ENCODE measurements around the gene ARRB1.
"Not testable (repeated sequence)": the region's sequence is repeated elsewhere in the genome, so short reads cannot be mapped to it uniquely, and the experiment has no call there.

Gene ARRB1

DNA sequence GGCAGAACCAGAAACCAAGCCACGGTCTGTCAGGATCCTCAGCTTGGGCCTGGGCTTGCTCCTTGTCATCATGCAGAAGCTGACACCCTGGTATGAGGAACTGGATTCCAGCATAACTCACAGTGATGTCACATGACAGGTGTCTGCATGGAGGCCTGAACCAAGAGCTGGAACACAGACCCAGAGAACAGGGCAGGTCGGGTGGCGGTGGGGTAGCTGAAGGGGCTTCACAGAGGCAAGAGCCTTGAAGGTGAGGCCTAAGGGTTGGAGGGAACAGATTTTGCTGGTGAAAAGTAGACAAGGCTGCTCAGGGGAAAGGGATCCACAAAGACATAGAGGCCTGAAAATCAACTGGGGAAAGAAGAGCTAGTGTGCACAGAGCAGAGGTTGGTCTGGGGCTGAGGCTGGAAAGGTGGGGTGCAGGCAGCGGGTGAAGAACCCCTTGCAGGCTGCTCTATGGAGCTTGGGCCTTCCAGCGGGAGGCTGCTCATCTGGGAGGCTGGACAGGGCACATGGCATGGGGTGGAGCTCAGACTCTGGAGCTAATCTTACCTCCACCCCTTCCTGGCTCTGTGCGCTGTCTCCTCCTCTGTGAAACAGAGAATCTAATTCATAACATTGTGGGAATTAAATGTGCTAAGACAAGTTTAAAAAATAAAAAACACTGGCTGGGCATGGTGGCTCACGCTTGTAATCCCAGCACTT lies 29.4 kb upstream of the ARRB1 start:
- Mint-ChIP-seq H3K27ac (peak overlapping the region; percentile 19), H3K36me3 (ENCODE audit: low read depth) (no peaks in the 10 kb centered on the region), H3K4me1 (ENCODE audit: low read depth) (peaks cover 18% of the 10 kb centered on the region), H3K9me3 (no peaks in the 10 kb centered on the region), H3K27me3 (ENCODE audit: low read depth) (no peaks in the 10 kb centered on the region), H3K4me3 (no peak overlapping the region)
- no peak for DNase-seq (ENCODE audit: low spot score)

DNA sequence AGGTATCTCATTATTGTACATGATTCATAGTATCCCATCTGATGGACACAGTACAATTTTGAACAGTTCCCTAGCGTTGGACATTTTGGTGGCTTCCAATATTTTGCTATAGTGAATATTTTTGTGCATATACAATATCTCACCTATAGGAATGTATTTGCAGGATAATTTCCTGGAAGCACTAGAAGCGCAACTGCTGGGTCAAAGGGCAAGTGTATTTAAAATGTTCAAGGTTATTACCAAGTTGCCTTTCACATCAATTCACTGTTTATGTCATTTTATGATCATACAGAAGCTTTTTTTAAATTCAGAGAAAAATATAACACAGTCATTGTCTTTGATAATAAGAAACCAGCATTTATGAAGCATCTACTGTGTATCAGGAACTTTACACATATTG lies 28.8 kb upstream of the ARRB1 start:
- Mint-ChIP-seq H3K36me3 (ENCODE audit: low read depth) (no peaks in the 10 kb centered on the region), H3K4me1 (ENCODE audit: low read depth) (peaks cover 19% of the 10 kb centered on the region), H3K27ac (no peak overlapping the region), H3K27me3 (ENCODE audit: low read depth) (no peaks in the 10 kb centered on the region), H3K9me3 (no peaks in the 10 kb centered on the region), H3K4me3 (no peak overlapping the region)
- DNase-seq (ENCODE audit: low spot score): no peak

GRCh38 chr11:75378776-75379175 lies 27.3 kb upstream of the ARRB1 start:
- not testable (repeated sequence) for H3K4me1 Mint-ChIP-seq (ENCODE audit: low read depth); H3K9me3 Mint-ChIP-seq; H3K4me3 Mint-ChIP-seq; H3K36me3 Mint-ChIP-seq (ENCODE audit: low read depth); H3K27ac Mint-ChIP-seq; DNase-seq (ENCODE audit: low spot score); H3K27me3 Mint-ChIP-seq (ENCODE audit: low read depth)

DNA sequence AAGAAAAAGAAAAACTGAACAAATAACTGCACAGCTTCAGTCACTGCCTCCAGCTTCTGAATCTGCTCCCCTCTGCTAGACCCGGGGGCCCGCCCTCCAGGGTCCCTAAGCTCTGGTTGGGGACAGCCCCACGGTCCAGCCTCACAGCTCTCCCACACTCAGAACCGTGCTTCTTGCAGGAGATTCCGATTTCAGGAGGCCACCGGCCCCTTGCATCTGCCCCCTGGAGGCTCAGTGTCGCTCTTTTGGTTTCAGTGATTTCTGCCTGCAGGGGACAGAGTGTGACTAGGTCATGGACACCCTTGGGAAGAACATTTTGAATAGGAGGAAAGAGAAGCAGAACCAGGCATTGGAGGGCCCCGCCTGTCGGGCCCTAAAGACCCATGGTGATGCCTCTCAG lies 24.7 kb upstream of the ARRB1 start:
- no peak overlapping the region for H3K27ac Mint-ChIP-seq
- H3K36me3 Mint-ChIP-seq (ENCODE audit: low read depth): no peaks in the 10 kb centered on the region
- H3K27me3 Mint-ChIP-seq (ENCODE audit: low read depth): no peaks in the 10 kb centered on the region

GRCh38 chr11:75375626-75376025 lies 24.2 kb upstream of the ARRB1 start:
- H3K36me3 Mint-ChIP-seq (ENCODE audit: low read depth): no peaks in the 10 kb centered on the region
- no peak overlapping the region for H3K27ac Mint-ChIP-seq
- H3K27me3 Mint-ChIP-seq (ENCODE audit: low read depth): no peaks in the 10 kb centered on the region
- no peaks in the 10 kb centered on the region for H3K9me3 Mint-ChIP-seq
- no peak overlapping the region for H3K4me3 Mint-ChIP-seq
- H3K4me1 Mint-ChIP-seq (ENCODE audit: low read depth): peaks cover 11% of the 10 kb centered on the region
- DNase-seq (ENCODE audit: low spot score): no peak

More for the DNA sequence above, 24.7 kb upstream of the ARRB1 start:
- H3K4me1 Mint-ChIP-seq (ENCODE audit: low read depth): peaks cover 11% of the 10 kb centered on the region
- no peak for DNase-seq (ENCODE audit: low spot score)
- H3K9me3 Mint-ChIP-seq: no peaks in the 10 kb centered on the region
- H3K4me3 Mint-ChIP-seq: no peak overlapping the region

GRCh38 chr11:75374646-75375045 lies 23.2 kb upstream of the ARRB1 start:
- Mint-ChIP-seq H3K27ac (no peak overlapping the region), H3K4me3 (no peak overlapping the region), H3K27me3 (ENCODE audit: low read depth) (no peaks in the 10 kb centered on the region), H3K9me3 (peaks cover 4% of the 10 kb centered on the region), H3K36me3 (ENCODE audit: low read depth) (peaks cover 4% of the 10 kb centered on the region), H3K4me1 (ENCODE audit: low read depth) (peaks cover 16% of the 10 kb centered on the region)
- no peak for DNase-seq (ENCODE audit: low spot score)

- H3K9me3 Mint-ChIP-seq: peaks cover 4% of the 10 kb centered on the region
- H3K27ac Mint-ChIP-seq: no peak overlapping the region
- no peak overlapping the region for H3K4me3 Mint-ChIP-seq
- H3K36me3 Mint-ChIP-seq (ENCODE audit: low read depth): peaks cover 4% of the 10 kb centered on the region
- no peaks in the 10 kb centered on the region for H3K27me3 Mint-ChIP-seq (ENCODE audit: low read depth)
- no peak for DNase-seq (ENCODE audit: low spot score)
- peaks cover 21% of the 10 kb centered on the region for H3K4me1 Mint-ChIP-seq (ENCODE audit: low read depth)
Measured at GRCh38 chr11:75373201-75373600, 21.7 kb upstream of the ARRB1 start.

GRCh38 chr11:75371949-75372876 lies 20.8 kb upstream of the ARRB1 start:
- no peak for DNase-seq (ENCODE audit: low spot score)
- H3K27me3 Mint-ChIP-seq (ENCODE audit: low read depth): no peaks in the 10 kb centered on the region
- peaks cover 4% of the 10 kb centered on the region for H3K9me3 Mint-ChIP-seq
- peak overlapping the region; percentile 5 for H3K27ac Mint-ChIP-seq
- H3K36me3 Mint-ChIP-seq (ENCODE audit: low read depth): peaks cover 4% of the 10 kb centered on the region
- peak overlapping the region; percentile 24 for H3K4me3 Mint-ChIP-seq
- H3K4me1 Mint-ChIP-seq (ENCODE audit: low read depth): peaks cover 21% of the 10 kb centered on the region

- Mint-ChIP-seq H3K36me3 (ENCODE audit: low read depth) (peaks cover 4% of the 10 kb centered on the region), H3K4me1 (ENCODE audit: low read depth) (peaks cover 22% of the 10 kb centered on the region), H3K27ac (peak overlapping the region; percentile 82), H3K27me3 (ENCODE audit: low read depth) (no peaks in the 10 kb centered on the region), H3K4me3 (peak overlapping the region; percentile 54), H3K9me3 (peaks cover 4% of the 10 kb centered on the region)
- no peak for DNase-seq (ENCODE audit: low spot score)
Measured at GRCh38 chr11:75369560-75370255, 18.2 kb upstream of the ARRB1 start.

DNA sequence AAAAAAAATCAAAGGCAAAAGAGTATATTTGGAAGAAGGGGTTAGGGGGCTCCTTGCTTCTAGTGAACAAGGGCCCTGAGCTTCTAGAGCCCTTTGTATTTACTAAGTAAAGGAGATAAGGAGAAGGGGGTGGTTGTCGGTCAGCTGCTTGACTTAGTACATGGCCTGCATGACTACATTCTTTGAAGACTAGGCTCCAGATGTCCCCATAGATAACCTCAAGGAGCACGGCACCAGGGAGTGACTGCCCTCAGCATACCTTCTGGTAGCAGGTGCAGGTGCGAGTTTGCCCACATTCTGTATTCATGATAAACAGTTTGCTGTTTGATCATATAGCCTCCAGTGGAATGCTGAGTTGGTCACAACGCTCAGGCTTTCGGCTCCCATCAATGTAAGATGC lies 15.4 kb upstream of the ARRB1 start:
- not testable (repeated sequence) for DNase-seq (ENCODE audit: low spot score); H3K27me3 Mint-ChIP-seq (ENCODE audit: low read depth); H3K27ac Mint-ChIP-seq; H3K4me3 Mint-ChIP-seq; H3K9me3 Mint-ChIP-seq; H3K36me3 Mint-ChIP-seq (ENCODE audit: low read depth)
- peaks cover 14% of the 10 kb centered on the region for H3K4me1 Mint-ChIP-seq (ENCODE audit: low read depth)

GRCh38 chr11:75365711-75366181 lies 14.3 kb upstream of the ARRB1 start:
- Mint-ChIP-seq H3K27me3 (ENCODE audit: low read depth) (peaks cover 3% of the 10 kb centered on the region), H3K27ac (no peak overlapping the region), H3K9me3 (peaks cover 4% of the 10 kb centered on the region), H3K36me3 (ENCODE audit: low read depth) (peaks cover 4% of the 10 kb centered on the region), H3K4me3 (no peak overlapping the region), H3K4me1 (ENCODE audit: low read depth) (peaks cover 12% of the 10 kb centered on the region)
- DNase-seq (ENCODE audit: low spot score): no peak

GRCh38 chr11:75362285-75362684 lies 10.8 kb upstream of the ARRB1 start:
- H3K9me3 Mint-ChIP-seq; H3K27ac Mint-ChIP-seq; DNase-seq (ENCODE audit: low spot score); H3K27me3 Mint-ChIP-seq (ENCODE audit: low read depth); H3K36me3 Mint-ChIP-seq (ENCODE audit: low read depth); H3K4me3 Mint-ChIP-seq; H3K4me1 Mint-ChIP-seq (ENCODE audit: low read depth): not testable (repeated sequence)

GRCh38 chr11:75356613-75357012 lies 5.2 kb upstream of the ARRB1 start:
- no peaks in the 10 kb centered on the region for H3K9me3 Mint-ChIP-seq
- no peak overlapping the region for H3K27ac Mint-ChIP-seq
- no peak for DNase-seq (ENCODE audit: low spot score)
- H3K27me3 Mint-ChIP-seq (ENCODE audit: low read depth): peaks cover 4% of the 10 kb centered on the region
- H3K4me1 Mint-ChIP-seq (ENCODE audit: low read depth): peaks cover 14% of the 10 kb centered on the region
- peaks cover 4% of the 10 kb centered on the region for H3K36me3 Mint-ChIP-seq (ENCODE audit: low read depth)
- no peak overlapping the region for H3K4me3 Mint-ChIP-seq

- no peak overlapping the region for H3K27ac Mint-ChIP-seq
- no peak for DNase-seq (ENCODE audit: low spot score)
- peaks cover 22% of the 10 kb centered on the region for H3K4me1 Mint-ChIP-seq (ENCODE audit: low read depth)
- no peak overlapping the region for H3K4me3 Mint-ChIP-seq
- peaks cover 7% of the 10 kb centered on the region for H3K36me3 Mint-ChIP-seq (ENCODE audit: low read depth)
- no peaks in the 10 kb centered on the region for H3K9me3 Mint-ChIP-seq
- peaks cover 4% of the 10 kb centered on the region for H3K27me3 Mint-ChIP-seq (ENCODE audit: low read depth)
Measured at GRCh38 chr11:75355051-75355450, 3.6 kb upstream of the ARRB1 start.

All from T-helper 2 cell treated with Interferon-gamma antibody and Interleukin-4, amounts not matched to agents 5 μg/mL and 100 μg/mL, for 36 hours (primary cell).